CD4-positive, alpha-beta T cell treated with Interferon gamma for 1 hour (primary cell): ENCODE results near the gene MYD88.

Experiments
- DNase-seq: peaks from one replicate; pipeline ENCODE4 v3.0.0-alpha.2; 2020

The MYD88 gene

GRCh38 chr3:38138349-38139190, at the start of gene MYD88:
Gene MYD88, plus strand, starts transcription at chr3:38138661. Its CDS starts 40 bp downstream, at chr3:38138701.
- DNase-seq: peak; percentile 83

DNA sequence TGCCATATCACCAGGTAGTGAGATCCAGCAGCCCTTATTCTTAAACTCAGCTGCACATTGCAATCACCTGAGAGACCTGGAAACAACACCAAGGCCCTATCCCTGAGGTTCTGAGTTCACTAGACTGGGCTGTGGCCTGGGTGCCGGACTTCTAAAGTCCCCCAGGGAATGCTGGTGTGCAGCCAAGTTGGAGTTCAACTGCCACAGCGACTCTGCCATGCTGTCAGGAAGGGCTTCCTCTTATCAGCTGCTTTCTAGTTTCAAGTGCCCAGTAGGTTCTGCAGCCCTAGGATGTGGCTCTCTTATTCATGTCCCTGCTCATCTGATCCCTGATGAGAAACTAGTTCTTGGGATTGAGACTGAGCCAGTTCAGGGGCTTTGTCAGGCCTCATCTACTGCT, 49.3 kb upstream of the MYD88 start:
- DNase-seq: no peak

DNA sequence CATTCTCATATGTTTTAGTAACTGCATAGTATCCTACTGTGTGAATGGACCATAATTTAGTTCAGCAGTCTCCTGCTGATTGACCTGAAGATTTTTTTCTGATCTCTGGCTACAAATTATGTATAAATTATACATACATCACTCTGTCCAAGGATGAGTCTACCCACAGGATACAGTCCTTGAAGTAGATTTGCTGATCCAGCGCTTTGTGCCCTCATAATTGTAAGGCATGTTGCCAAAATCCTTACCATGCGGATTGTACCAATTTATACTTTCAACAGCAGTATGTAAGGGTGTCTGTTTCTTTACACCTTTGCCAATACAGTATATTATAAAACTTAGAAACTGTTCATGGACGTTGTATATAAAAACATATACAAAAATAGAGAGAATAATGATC, 48.0 kb upstream of the MYD88 start:
- no peak for DNase-seq

- no peak for DNase-seq
These were observed 43.5 kb upstream of the MYD88 start for GRCh38 chr3:38094999-38095398.

GRCh38 chr3:38095669-38096483, 42.6 kb upstream of the MYD88 start:
- DNase-seq: no peak

DNA sequence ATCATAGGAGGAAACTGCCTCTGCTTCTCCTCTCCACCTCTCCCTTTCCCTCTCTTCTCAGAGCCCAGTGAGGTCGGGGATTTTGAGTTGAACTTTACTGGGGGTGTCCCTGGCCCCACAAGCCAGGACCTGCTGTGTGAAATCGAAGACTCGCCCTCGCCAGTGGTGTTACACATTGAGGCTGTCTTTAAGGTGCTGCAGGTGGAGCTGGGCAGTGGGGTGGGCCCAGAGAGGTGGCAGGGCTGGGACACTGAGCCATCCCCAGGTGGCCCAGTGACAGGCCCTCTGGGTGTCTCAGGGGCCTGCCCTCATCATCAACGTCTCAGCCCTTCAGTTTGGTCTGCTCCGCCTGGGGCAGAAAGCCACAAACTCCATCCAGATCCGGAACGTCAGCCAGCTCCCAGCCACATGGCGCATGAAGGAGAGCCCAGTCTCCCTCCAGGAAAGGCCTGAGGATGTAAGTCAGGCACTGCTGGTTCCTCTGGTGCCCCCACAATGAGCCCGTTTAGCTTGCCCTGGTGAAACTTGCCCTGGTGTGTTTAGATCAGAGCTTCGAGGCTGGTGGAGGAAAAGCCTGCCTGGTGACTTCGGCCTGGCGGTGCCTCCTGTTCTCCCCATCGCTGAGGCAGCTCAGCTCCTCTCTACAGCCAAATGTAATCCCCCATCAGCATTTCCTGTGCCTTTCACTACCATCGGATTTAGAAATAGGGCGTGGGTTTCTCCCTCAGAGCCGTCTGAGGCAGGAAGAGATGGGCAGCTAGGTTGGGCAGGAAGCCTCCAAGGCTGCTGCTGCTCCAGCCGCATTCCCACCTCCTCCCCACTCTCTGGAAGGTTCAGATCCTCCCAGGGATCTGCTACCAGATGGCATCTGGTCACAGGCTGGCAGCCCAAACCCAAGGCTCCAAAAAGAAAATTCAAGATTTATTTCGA, 40.8 kb upstream of the MYD88 start:
- DNase-seq: no peak

- DNase-seq: no peak
These were observed 40.1 kb upstream of the MYD88 start for GRCh38 chr3:38098376-38098723.

DNA sequence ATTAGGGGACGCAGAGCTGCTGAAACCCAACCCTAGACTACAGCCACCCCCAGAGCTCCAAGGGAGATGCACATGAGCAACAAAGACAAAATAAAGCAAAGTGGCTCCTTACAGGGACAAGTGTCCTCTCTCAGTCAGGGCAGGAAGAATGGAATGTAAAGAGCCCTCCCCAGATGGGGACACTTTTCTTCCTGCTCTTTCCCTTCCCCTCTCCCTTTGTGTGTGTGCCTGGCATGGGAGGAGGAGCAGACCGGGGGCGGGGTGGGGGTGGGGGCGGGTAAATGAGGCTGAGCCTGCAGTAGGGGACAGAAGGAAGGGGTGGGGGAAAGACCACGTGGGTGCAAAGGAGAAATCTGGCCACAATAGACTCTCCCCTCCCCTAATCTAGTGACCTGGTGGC, 38.9 kb upstream of the MYD88 start:
- no peak for DNase-seq

DNA sequence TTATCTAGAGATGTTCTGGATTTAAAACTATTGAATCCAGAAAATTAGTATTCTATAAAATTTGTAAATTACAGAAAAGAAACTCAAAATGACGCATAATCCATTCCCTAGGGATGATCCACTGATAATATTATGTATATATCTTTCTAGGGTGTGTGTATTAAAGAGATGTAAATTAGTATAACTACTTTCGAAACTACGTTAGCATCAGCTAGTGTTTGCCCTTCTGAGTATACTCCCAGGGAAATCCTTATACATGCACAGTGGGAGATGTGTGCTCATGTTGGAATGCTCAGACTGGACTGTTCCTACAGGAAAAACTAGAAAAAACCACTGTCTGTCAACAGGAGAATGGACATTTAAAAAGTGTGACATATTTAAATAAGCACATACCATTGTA, 38.0 kb upstream of the MYD88 start:
- DNase-seq: no peak

- DNase-seq: no peak
These were observed 36.5 kb upstream of the MYD88 start for GRCh38 chr3:38101811-38102443.

DNA sequence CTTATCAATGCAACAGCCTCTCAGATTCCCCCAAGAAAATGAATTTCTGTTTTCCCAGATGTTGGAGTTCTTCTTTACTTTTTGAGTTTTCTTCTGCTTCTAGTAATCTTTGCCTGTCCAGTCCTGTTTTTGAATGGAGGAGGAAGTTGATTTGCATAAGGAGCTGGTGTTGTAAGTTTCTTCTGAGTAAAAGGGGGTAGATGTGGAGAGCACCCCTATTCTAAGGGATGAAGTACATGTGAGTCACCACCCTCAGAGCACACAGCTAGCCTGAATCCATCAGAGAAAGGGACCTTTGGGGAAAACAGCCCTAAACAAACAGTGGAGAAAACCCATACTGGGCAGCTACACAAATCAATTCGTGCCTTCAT, 36.0 kb upstream of the MYD88 start:
- DNase-seq: no peak

- no peak for DNase-seq
These were observed 32.9 kb upstream of the MYD88 start for GRCh38 chr3:38105525-38105924.

GRCh38 chr3:38107911-38108648, 30.4 kb upstream of the MYD88 start:
- no peak for DNase-seq

GRCh38 chr3:38108649-38109579, 29.5 kb upstream of the MYD88 start:
- DNase-seq: no peak

DNA sequence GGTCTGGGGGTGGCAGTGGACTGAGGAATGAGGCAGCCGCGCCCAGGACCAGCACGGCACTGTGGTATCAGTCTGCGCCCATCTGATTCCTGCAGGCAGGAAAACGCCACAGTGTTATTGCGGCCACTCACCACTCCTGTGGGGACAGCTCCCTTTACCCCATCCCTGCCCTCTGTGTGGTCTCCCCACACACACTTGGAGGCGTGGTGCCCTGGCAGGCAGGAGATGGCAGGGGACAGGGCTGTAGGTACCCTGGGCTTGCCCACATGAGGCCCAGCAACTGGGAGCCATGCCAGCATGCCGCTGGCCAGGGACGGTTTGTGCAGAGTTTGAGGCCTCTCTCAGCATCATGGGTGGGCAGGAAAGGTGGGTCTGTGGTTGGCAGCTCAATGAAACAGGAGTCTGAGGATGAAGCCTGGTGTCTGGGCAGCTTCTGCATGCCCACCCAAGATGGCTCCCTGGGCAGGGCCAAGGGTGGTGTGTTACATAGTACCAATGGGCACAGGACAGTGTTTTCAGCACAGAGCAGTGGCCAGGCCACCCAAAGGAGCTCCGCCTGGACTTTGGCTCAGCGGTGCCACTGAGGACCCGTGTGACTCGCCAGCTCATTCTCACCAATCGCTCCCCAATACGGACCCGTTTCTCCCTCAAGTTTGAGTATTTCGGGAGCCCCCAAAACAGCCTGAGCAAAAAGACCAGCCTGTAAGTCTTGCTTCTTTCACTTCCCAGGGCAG, 28.7 kb upstream of the MYD88 start:
- DNase-seq: no peak

GRCh38 chr3:38110314-38111050, 28.0 kb upstream of the MYD88 start:
- no peak for DNase-seq

DNA sequence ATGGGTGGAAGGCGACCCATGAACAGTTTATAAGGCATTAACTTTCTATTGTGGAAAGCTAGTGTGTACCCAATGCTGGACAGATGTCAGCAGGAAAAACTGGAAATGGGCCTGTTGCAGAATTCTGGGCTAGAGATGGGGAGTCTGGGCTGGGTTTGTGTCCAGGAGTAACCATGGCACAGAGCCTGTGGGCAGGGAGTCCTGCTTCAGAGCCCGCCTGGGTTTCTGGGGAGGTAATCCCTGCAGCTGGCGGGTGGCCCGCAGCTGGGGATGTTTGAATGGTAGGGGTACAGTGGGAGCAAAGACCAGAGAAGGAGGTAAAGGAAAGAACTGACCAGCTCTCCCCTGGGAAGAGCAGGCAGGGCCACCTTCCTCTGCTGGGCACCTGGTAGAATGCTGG, 27.3 kb upstream of the MYD88 start:
- DNase-seq: no peak

- no peak for DNase-seq
These were observed 26.6 kb upstream of the MYD88 start for GRCh38 chr3:38111696-38112377.

DNA sequence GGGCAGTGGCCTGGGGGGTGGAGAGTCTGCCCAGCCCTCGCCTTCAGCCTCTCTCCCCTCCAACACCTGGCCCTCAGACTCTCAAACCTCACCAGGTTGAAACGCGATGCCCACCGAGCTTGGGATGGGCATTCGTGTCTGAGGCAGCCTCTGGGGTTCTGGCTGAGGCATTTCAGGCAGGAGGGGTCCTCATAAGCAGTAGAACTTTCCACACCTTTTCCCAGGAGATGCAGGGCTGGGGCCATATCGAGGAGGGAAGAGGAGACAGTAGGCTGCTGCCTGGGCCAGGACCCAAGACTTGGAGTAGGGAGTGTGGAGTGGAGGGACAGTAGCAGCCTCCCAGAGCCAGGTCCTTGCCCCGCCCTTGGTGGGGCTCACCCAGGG, 26.1 kb upstream of the MYD88 start:
- no peak for DNase-seq
